Measurements from ENCODE around the gene CNNM1. TPM values are rescaled to one million over a fixed set of nuclear protein-coding genes. Genes with fewer than 3 reads are reported as not detected.

Gene CNNM1
- total RNA-seq, 1 experiment from 2014 or later, result not detected

DNA sequence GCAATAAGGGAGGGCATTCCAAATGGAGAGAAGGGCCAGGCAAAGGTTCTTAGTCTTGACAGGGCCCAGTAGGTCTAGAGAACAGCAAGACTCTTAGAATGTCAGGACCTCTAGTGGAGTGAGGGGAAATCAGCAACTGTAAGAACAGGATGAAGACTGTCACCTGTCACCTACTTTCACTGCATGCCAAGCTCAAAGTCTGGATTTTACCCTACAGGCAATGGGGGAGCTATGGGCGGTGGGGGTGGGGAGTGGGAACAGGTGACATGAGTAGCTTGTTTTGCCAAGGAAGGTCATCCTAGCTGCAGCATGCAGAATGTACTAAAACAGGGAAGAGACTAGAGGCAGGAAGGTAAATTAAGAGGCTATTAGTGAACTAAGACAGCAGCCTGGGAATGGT, 82.9 kb downstream of the CNNM1 start:
- DNase-seq (ENCODE audit: low read depth), result no peak

- no peak for DNase-seq (ENCODE audit: low read depth)
Measured at GRCh38 chr10:99418910-99419624, 89.9 kb downstream of the CNNM1 start.

DNA sequence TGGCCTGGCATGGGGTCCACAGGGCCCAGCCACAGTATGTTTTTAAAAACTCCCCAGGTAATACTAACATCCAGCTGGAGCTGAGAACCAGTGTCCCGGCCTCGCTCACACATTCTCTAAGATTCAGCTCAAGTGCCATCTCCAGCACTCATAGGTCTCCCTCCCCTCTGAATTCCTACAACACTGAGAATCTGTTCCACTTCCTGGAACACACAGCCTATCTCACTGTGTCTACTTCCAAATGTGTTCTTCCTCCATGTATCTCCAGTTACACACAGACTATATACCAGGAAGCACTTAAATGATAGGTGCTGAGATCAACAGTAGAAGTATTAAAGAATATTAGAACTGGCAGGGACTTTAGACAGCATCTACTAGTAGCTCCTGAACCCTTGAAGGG, 90.5 kb downstream of the CNNM1 start:
- DNase-seq (ENCODE audit: low read depth), result no peak

DNA sequence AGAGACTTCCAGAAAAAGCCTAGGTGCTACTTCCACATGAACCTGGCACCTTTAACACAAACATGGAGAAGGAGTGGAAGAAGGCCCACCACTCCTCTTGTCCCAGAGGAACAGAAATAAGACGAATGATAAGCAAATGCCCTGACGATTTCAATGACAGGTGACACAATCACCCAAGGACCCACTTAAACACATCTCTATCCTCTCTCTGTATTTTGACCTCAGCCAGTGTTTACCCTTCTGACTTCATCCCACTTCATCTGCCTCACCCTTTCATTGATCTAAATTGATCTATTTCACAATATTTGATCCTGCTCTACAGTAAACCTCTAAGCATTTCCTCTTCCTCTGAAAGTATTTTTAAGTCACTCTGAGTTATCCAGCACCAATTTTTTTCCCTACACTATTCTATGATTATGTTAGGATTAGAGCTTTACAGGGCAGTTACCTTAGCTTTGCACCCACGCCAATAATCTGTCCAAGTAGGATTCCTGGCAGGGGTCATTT, 92.1 kb downstream of the CNNM1 start:
- no peak for DNase-seq (ENCODE audit: low read depth)

DNA sequence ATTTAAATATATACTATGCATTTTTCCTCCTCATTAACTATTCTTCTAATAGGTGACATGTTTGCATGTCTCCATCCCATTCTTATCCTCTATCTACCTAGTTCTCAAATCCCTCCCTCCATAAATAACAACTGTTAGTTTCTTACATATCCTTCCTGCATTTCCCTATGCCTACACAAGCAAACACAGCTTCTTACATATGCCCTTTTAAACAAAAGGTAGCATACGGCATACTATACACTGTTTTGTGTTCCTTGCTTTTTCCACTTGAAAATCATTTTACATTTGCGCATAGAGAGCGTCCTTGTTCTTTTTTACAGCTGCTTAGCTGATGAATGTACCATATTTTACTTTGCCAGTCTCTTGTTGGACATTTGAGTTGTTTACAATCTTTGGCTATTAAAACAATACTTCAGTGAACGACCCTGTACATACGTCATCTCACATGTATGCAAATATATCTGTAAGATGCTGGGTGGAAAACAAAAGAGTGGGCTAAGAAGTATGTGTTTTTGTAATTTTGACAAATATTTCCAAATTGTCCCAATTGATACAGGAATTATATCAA, 93.5 kb downstream of the CNNM1 start:
- no peak for DNase-seq (ENCODE audit: low read depth)

DNA sequence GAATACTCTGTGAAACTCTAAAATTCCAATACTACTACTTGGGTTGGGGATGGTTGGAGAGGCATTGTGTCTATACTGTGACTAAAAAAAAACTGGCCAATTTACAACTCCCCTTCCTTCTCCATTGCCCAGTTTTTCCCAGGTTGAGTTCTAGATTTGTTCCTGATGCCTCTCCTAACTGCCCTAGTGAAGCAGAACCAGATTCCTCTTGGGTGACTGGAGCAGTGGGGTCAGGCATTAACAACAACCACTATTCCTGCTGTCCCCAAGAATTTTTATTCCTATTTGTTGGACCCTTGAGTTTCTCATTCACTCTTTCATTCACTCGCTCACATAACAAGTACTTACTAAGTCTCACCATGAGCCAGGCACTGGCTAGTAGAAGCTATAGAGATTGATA, 95.5 kb downstream of the CNNM1 start:
- no peak for DNase-seq (ENCODE audit: low read depth)

GRCh38 chr10:99425204-99425603, 96.0 kb downstream of the CNNM1 start:
- no peak for DNase-seq (ENCODE audit: low read depth)

DNA sequence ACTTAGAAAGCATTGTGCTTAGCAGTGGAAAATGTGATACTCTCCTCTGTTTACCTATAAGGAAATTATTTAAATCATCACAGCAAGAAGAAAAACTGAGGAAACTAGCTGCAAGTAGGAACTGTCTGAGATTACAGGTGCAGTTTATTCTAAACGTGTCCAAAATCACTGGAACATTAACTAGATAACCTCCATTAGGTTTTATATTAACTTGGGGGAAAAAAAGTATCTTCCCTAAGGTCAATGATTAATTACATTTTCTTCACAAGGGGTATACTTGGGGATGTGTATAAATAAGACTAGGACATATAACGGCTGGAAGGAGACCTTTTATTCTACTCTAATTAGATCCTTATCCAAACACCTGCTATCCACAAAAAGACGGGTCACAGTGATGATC, 97.5 kb downstream of the CNNM1 start:
- DNase-seq (ENCODE audit: low read depth), result no peak

DNA sequence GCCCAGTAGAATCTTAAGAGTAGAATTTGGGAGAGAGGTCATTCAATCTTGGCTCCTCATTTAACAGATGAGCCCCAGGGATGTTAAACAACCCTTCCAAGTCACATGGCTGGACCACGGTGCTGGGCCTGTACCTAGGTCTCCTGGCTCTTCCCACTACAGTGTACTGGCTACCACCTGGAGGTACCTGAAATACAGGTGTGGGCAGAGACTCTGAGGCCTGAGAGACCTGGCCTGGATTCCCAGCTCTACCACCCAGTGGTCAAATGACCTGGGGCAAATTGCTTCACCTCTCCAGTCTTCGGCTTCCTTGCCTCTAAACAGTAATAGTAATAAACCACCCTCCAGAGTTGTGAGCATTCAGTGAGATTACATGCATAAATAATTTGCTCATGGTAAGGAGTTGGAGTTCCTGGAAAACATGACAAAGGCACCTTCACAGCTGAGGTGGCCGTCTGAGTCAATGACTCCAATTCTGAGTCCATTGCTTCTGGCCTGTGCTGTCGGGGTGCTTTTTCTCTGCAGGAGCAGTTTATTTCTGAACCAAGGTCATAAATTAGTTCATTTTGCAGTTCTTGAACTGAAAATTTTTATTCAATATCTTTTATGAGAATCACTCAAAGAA, 98.5 kb downstream of the CNNM1 start:
- no peak for DNase-seq (ENCODE audit: low read depth)

DNA sequence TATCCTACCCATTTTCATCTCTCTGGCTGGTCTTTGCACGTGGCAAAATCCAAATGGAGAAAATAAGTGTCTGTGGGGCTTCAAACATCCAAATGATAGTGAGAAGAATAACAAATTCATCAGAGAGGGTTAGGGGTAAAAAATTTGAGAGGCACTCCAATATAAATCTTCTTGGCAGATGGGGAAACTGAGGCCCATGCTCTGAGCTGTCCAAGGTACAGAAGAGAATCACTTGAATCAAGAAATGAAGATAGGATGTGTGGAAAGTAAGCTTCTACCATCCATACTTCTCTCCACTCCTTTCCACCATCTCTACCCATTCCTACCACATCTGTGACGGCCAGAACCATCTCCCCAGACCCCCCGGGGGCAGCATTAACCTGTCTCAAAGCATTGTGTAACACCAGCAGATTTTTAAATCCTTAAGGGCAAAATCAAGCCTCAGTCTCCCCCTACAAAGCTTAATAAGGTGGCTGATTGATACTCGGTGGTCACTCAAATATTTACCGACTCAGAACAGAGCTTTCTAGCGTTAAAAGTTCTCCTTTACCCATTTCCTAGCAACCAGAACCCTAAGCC, 100.5 kb downstream of the CNNM1 start:
- no peak for DNase-seq (ENCODE audit: low read depth)

DNA sequence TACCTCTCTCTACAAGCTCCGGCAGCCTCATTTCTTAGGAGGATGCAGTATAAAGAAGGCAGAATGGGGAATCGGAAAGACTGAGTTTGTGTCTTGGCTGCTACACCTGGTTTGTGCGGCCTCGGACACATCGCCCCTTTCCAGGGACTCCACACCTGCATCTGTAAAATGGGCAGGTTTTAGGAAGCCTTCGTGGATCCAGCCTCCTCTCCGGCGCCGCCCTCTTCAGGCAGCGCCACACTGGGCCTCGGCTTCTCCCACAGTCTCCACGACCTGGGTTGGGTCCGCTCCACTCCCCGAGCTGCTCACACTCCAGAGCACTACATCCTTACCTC, 100.9 kb downstream of the CNNM1 start:
- DNase-seq (ENCODE audit: low read depth), result no peak

DNA sequence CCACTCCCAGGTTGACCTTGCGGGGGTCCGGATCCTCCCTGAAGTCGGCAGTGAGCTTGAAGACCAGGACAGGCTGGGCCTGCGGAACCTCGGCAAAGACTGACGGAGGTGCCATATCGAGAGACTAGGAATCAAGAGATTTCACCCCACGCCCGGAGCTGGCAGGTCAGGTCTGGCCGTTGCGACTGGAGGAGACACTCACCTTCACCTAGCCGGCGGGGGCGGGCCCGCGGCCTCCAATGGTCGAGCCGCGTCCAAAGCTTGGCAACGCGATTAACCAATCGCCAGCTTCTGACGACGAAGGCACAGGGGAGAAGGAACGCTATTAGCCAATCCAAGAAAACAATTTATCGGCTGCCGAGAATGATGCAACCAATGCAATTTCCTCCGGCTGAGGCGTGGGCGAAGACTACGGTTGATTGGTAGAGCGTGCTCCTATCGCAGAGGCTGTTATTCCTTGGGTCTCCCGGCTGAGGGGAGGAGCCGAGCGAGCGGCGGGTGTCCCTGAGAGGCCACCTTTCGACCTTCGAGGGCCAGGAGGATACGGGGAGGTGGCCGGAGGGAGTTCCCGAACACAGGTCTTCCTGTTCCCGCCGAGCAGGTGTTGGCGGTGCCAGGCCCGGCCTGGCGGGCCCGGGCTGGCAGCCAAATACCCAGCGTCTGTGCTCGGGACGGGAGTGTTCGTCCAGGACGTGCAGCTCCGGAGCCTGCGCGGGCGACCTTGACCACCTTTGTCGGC, 101.5 kb downstream of the CNNM1 start, which contains the start of gene GOT1:
TSS of gene GOT1 (minus strand) at position 174 of the 739 bp plus-strand sequence. CDS start at position 115, 59 bp downstream.
- DNase-seq (ENCODE audit: low read depth), result peak; percentile 99

GRCh38 chr10:99431190-99431760, 102.1 kb downstream of the CNNM1 start:
- DNase-seq (ENCODE audit: low read depth), result peak; percentile 54

DNA sequence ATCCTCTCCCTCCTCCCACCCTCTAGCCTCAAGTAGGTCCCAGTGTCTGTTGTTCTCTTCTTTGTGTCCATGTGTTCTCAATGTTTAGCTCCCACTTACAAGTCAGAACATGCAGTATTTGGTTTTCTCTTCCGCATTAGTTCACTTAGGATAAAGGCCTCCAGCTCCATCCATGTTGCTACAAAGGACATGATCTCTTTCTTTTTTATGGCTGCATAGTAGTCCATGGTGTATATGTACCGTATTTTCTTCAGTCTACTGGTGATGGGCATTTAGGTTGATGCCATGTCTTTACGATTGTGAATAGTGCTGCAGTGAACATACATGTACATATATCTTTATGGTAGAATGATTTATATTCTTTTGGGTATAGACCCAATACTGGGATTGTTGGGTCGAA, 102.9 kb downstream of the CNNM1 start:
- no peak for DNase-seq (ENCODE audit: low read depth)

GRCh38 chr10:99432881-99433280, 103.7 kb downstream of the CNNM1 start:
- DNase-seq (ENCODE audit: low read depth), result no peak

- DNase-seq (ENCODE audit: low read depth), result no peak
Measured at GRCh38 chr10:99433378-99434020, 104.3 kb downstream of the CNNM1 start.

GRCh38 chr10:99435986-99436638, 107.0 kb downstream of the CNNM1 start:
- peak; percentile 45 for DNase-seq (ENCODE audit: low read depth)

DNA sequence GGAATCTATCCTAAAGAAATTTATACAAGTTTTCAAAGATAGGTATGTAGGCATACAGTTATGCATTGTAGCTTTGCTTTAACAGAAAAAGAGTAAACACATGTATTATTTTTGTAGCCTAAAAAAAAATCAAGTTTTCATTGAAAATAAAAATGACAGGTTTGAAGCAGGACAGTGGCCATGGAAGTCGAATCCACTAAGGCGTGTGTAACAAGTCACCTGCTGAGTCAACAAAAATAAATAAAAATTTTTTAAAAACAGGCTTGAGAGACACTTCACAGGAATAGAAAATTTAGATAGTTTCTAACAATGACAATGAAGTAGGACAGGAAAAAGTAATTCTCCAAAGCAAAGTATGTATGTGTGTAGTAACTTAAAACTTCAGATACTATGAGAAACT, 109.7 kb downstream of the CNNM1 start:
- DNase-seq (ENCODE audit: low read depth), result no peak

DNA sequence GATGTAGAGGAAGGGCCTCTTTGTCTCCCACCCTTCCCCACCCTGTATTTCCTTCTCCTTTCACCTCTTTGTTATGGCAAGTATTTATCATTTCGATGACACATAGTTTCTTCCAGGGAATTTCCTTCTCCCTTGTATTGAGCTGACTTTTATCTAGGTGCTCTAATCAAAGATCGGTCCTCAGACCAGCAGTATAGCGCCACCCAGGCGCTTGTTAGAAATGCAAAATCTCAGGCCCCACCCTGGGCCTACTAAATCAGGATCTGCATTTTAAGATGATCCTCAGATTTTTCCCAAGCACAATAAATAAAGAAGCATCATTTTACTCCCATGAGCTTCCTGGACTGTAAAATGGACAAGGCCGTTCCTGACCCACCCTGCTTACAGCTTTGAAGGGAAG, 113.2 kb downstream of the CNNM1 start:
- no peak for DNase-seq (ENCODE audit: low read depth)

DNA sequence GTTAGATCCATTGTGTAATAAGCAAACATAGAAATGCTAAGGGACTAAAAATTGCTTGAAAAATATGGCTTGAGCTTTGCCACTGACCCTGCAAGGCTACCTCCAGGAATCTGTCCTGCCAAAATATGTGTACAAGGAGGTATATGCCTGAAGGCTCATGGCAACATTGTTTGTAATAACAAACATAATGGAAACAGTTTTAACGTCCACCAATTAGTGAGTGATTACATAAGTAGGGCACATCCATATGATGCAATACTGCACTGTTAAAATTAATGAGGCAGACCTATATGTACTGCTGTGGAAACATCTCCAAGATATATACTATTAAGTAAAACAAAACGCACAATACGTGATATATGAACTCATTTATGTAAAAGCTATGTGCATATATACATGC, 114.3 kb downstream of the CNNM1 start:
- DNase-seq (ENCODE audit: low read depth), result no peak

Measured in HT1080 (cell line).